Liver (tissue), 9 donors: Measurements from ENCODE around the gene EVA1B. TPM values are rescaled to one million over a fixed set of nuclear protein-coding genes. Genes with fewer than 3 reads are reported as not detected.

Experiments
- DNase-seq: peaks from one replicate; pipeline ENCODE4 v3.0.0-alpha.2; 2017; ENCODE audit warnings: low spot score
- H3K27ac ChIP-seq, 2 donors: one replicate each; pipeline ENCODE4 v1.7.0; 2013; ENCODE audit warnings: inconsistent platforms in 2 of 2, low read length in 2 of 2, control low read depth in 1 of 2, low read depth in 1 of 2, mild to moderate bottlenecking in 1 of 2
- H3K27me3 ChIP-seq, 4 donors: one replicate each; pipeline versions ENCODE4 v1.6.1 to v1.7.0; 2013; ENCODE audit warnings: low read length in 3 of 4, inconsistent platforms in 1 of 4, mild to moderate bottlenecking in 1 of 4, moderate library complexity in 1 of 4; ENCODE audit not compliant: control insufficient read depth in 4 of 4, insufficient read depth in 4 of 4
- H3K36me3 ChIP-seq, 4 donors: one replicate each; pipeline versions ENCODE4 v1.6.1 to v1.7.0; 2013; ENCODE audit warnings: low read length in 3 of 4, mild to moderate bottlenecking in 3 of 4, low read depth in 1 of 4, moderate library complexity in 1 of 4; ENCODE audit not compliant: control insufficient read depth in 4 of 4, insufficient read depth in 3 of 4
- H3K4me1 ChIP-seq, 4 donors: one replicate each; pipeline versions ENCODE4 v1.6.1 to v1.7.0; 2013; ENCODE audit warnings: low read length in 3 of 4, mild to moderate bottlenecking in 3 of 4, moderate library complexity in 1 of 4; ENCODE audit not compliant: control insufficient read depth in 4 of 4, insufficient read depth in 4 of 4
- H3K4me3 ChIP-seq, 3 donors: one replicate each; pipeline versions ENCODE4 v1.6.1 to v1.7.0; 2013; ENCODE audit warnings: low read length in 3 of 3, control low read depth in 1 of 3, low read depth in 1 of 3, mild to moderate bottlenecking in 1 of 3
- H3K9ac ChIP-seq, 2 donors: one replicate each; pipeline ENCODE4 v1.7.0; 2013; ENCODE audit warnings: low read length in 2 of 2, mild to moderate bottlenecking in 2 of 2, moderate library complexity in 2 of 2, control low read depth in 1 of 2, low read depth in 1 of 2
- H3K9me3 ChIP-seq, 4 donors: one replicate each; pipeline versions ENCODE4 v1.6.1 to v1.7.0; 2013; ENCODE audit warnings: low read length in 3 of 4; ENCODE audit not compliant: control insufficient read depth in 4 of 4
- EGR1 ChIP-seq, 2 donors: IDR thresholded peaks; 2 replicates each; pipeline ENCODE4 v1.6.1; 2016 to 2018; ENCODE audit warnings: antibody characterized with exemption in 2 of 2, low read depth in 2 of 2
- FOXA1 ChIP-seq: IDR thresholded peaks from 2 replicates; pipeline ENCODE4 v1.6.1; 2016; ENCODE audit warnings: antibody characterized with exemption
- FOXA2 ChIP-seq: IDR thresholded peaks from 2 replicates; pipeline ENCODE4 v1.6.1; 2016; ENCODE audit warnings: antibody characterized with exemption
- GABPA ChIP-seq, 2 donors: IDR thresholded peaks in 1 of 2; conservative IDR thresholded peaks in 1 of 2; 2 replicates each; pipeline ENCODE4 v1.6.1; 2016; ENCODE audit warnings: antibody characterized with exemption in 2 of 2, mild to moderate bottlenecking in 1 of 2, moderate library complexity in 1 of 2
- HNF4A ChIP-seq, 2 donors: conservative IDR thresholded peaks; 2 replicates each; pipeline ENCODE4 v1.6.1; 2016; ENCODE audit warnings: antibody characterized with exemption in 2 of 2, mild to moderate bottlenecking in 2 of 2
- MAX ChIP-seq: IDR thresholded peaks from 2 replicates; pipeline ENCODE4 v1.6.1; 2016; ENCODE audit warnings: antibody characterized with exemption
- NR2F2 ChIP-seq: IDR thresholded peaks from 2 replicates; pipeline ENCODE4 v1.6.1; 2016; ENCODE audit warnings: antibody characterized with exemption
- RAD21 ChIP-seq, 2 donors: IDR thresholded peaks; 2 replicates each; pipeline ENCODE4 v1.6.1; 2016; ENCODE audit warnings: antibody characterized with exemption in 2 of 2, mild to moderate bottlenecking in 2 of 2
- YY1 ChIP-seq: IDR thresholded peaks from 2 replicates; pipeline ENCODE4 v1.6.1; 2016; ENCODE audit warnings: antibody characterized with exemption, mild to moderate bottlenecking
- WGBS: extraction: QIAGEN DNeasy Blood & Tissue Kit; methylation state at CpG from one replicate; pipeline ENCODE4 v1.1.7; 2013; 5-methylcytosine and 5-hydroxymethylcytosine counted together
- polyA plus RNA-seq, 2 donors: library from polyadenylated mRNA; stranded (reverse) in 1 of 2; unstranded in 1 of 2; fragments of 200-250 nt in 1 of 2; fragments of >200 nt in 1 of 2; fragmentation: Nextera tagmentation in 1 of 2; extraction: Ambion mirVana in 1 of 2; gene quantifications; one replicate each; pipeline versions ENCODE4 v1.2.1 to v1.2.3, GENCODE V29; 2013 to 2015
- total RNA-seq, 2 donors: library from RNA; depleted of rRNA; stranded (reverse); fragments of >200 nt; gene quantifications; one replicate each; pipeline ENCODE4 v1.2.3, GENCODE V29; 2014
- TF ChIP-seq, protein P1 (sequence below): IDR thresholded peaks from 2 replicates; pipeline ENCODE4 v1.6.1; 2016; ENCODE audit warnings: antibody characterized with exemption
- TF ChIP-seq, protein P2 (sequence below): fragments of 150-350 bp; IDR thresholded peaks from 2 replicates; pipeline ENCODE4 v1.5.1; 2017; ENCODE audit warnings: improper control_type of control experiment, low read depth, low read length; ENCODE audit not compliant: missing input control
- TF ChIP-seq, protein P3 (sequence below): IDR thresholded peaks from 2 replicates; pipeline ENCODE4 v1.6.1; 2016; ENCODE audit warnings: antibody characterized with exemption, mild to moderate bottlenecking
- donor health status: healthy.
- donor health status: healthy.
- donor health status: healthy.
- donor health status: healthy.
- donor health status: healthy.

EVA1B gene
- total and polyA plus RNA-seq, 4 donors: 3.3 to 22.7 (median 8.4) TPM

DNA sequence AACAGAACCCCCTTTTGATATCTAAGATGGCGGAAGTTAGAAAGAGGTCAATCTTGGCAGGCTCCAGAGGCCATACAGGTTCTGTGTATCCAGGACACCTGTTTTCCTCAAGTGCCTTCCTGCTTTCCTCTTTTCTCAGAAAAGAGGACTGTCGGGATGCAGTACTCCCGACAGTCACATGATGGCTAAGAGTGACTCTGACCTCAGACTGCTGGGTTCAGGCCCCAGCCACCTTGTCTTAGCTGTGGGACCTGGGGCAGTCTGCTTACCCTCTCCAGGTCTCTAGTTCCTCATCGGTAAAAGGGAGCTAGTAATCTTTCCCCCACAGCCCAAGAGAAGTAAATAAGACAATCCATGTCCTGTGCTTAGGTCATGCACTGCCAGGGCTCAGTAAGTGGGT, 32.4 kb upstream of the EVA1B start:
- no peak for TF ChIP-seq YY1
- TF ChIP-seq RAD21 (IDR thresholded peaks at IDR 0.05): no peak
- TF ChIP-seq EGR1 (IDR thresholded peaks at IDR 0.05; ENCODE audit: low read depth in 2 of 2): no peak
- no peak for TF ChIP-seq FOXA1
- TF ChIP-seq, protein P1, sequence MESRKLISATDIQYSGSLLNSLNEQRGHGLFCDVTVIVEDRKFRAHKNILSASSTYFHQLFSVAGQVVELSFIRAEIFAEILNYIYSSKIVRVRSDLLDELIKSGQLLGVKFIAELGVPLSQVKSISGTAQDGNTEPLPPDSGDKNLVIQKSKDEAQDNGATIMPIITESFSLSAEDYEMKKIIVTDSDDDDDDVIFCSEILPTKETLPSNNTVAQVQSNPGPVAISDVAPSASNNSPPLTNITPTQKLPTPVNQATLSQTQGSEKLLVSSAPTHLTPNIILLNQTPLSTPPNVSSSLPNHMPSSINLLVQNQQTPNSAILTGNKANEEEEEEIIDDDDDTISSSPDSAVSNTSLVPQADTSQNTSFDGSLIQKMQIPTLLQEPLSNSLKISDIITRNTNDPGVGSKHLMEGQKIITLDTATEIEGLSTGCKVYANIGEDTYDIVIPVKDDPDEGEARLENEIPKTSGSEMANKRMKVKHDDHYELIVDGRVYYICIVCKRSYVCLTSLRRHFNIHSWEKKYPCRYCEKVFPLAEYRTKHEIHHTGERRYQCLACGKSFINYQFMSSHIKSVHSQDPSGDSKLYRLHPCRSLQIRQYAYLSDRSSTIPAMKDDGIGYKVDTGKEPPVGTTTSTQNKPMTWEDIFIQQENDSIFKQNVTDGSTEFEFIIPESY: no peak
- TF ChIP-seq, protein P2, sequence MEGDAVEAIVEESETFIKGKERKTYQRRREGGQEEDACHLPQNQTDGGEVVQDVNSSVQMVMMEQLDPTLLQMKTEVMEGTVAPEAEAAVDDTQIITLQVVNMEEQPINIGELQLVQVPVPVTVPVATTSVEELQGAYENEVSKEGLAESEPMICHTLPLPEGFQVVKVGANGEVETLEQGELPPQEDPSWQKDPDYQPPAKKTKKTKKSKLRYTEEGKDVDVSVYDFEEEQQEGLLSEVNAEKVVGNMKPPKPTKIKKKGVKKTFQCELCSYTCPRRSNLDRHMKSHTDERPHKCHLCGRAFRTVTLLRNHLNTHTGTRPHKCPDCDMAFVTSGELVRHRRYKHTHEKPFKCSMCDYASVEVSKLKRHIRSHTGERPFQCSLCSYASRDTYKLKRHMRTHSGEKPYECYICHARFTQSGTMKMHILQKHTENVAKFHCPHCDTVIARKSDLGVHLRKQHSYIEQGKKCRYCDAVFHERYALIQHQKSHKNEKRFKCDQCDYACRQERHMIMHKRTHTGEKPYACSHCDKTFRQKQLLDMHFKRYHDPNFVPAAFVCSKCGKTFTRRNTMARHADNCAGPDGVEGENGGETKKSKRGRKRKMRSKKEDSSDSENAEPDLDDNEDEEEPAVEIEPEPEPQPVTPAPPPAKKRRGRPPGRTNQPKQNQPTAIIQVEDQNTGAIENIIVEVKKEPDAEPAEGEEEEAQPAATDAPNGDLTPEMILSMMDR: no peak
- no peak for TF ChIP-seq FOXA2
- no peak for TF ChIP-seq MAX
- TF ChIP-seq, protein P3, sequence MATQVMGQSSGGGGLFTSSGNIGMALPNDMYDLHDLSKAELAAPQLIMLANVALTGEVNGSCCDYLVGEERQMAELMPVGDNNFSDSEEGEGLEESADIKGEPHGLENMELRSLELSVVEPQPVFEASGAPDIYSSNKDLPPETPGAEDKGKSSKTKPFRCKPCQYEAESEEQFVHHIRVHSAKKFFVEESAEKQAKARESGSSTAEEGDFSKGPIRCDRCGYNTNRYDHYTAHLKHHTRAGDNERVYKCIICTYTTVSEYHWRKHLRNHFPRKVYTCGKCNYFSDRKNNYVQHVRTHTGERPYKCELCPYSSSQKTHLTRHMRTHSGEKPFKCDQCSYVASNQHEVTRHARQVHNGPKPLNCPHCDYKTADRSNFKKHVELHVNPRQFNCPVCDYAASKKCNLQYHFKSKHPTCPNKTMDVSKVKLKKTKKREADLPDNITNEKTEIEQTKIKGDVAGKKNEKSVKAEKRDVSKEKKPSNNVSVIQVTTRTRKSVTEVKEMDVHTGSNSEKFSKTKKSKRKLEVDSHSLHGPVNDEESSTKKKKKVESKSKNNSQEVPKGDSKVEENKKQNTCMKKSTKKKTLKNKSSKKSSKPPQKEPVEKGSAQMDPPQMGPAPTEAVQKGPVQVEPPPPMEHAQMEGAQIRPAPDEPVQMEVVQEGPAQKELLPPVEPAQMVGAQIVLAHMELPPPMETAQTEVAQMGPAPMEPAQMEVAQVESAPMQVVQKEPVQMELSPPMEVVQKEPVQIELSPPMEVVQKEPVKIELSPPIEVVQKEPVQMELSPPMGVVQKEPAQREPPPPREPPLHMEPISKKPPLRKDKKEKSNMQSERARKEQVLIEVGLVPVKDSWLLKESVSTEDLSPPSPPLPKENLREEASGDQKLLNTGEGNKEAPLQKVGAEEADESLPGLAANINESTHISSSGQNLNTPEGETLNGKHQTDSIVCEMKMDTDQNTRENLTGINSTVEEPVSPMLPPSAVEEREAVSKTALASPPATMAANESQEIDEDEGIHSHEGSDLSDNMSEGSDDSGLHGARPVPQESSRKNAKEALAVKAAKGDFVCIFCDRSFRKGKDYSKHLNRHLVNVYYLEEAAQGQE: no peak
- TF ChIP-seq GABPA (IDR thresholded peaks at IDR 0.05 in 1 of 2, conservative IDR thresholded peaks at IDR 0.05 in 1 of 2): no peak
- TF ChIP-seq NR2F2: no peak
- Histone ChIP-seq H3K27ac (no peak overlapping the region), H3K4me1 (no peaks in the 10 kb centered on the region)

GRCh38 chr1:36354486-36354885, 31.0 kb upstream of the EVA1B start:
- Histone ChIP-seq H3K27me3 (no peaks in the 10 kb centered on the region), H3K27ac (no peak overlapping the region), H3K4me3 (no peak overlapping the region), H3K9me3 (no peaks in the 10 kb centered on the region), H3K36me3 (peaks cover 14 to 62% (median 37%) of the 10 kb centered on the region in 4 donors), H3K4me1 (no peaks in the 10 kb centered on the region), H3K9ac (no peak overlapping the region)
- DNase-seq: no peak
- TF ChIP-seq HNF4A (conservative IDR thresholded peaks at IDR 0.05): no peak
- no peak for TF ChIP-seq FOXA1
- 97% methylated on average over 11 of the region's 11 CpGs for WGBS

More for the DNA sequence above, 32.4 kb upstream of the EVA1B start:
- H3K9me3 ChIP-seq: no peaks in the 10 kb centered on the region
- DNase-seq: no peak
- WGBS: 79% methylated on average over 4 of the region's 4 CpGs
- H3K4me3 ChIP-seq: no peak overlapping the region
- no peak overlapping the region for H3K9ac ChIP-seq
- no peaks in the 10 kb centered on the region for H3K27me3 ChIP-seq
- peaks cover 14 to 68% (median 37%) of the 10 kb centered on the region in 4 donors for H3K36me3 ChIP-seq
